Glutamatergic neuron (in vitro differentiated cells): ENCODE data around the gene LRRC8C. TPM values are rescaled to one million over a fixed set of nuclear protein-coding genes. Genes with fewer than 3 reads are reported as not detected.
"Not testable (repeated sequence)": the region's sequence is repeated elsewhere in the genome, so short reads cannot be mapped to it uniquely, and the experiment has no call there.

Experiments
- DNase-seq: peaks from one replicate; pipeline ENCODE4 v3.0.0; 2022
- H3K27ac Mint-ChIP-seq: one replicate; pipeline ENCODE4 v1.8.0; 2020; ENCODE audit warnings: mild to moderate bottlenecking, mixed read lengths, inconsistent platforms; ENCODE audit not compliant: unreplicated experiment
- H3K27me3 Mint-ChIP-seq: one replicate; pipeline ENCODE4 v1.8.0; 2020; ENCODE audit warnings: mild to moderate bottlenecking, moderate library complexity, mixed read lengths, inconsistent platforms; ENCODE audit not compliant: unreplicated experiment
- H3K36me3 Mint-ChIP-seq: one replicate; pipeline ENCODE4 v1.8.0; 2020; ENCODE audit warnings: mild to moderate bottlenecking, mixed read lengths, inconsistent platforms; ENCODE audit not compliant: unreplicated experiment
- H3K4me1 Mint-ChIP-seq: one replicate; pipeline ENCODE4 v1.8.0; 2020; ENCODE audit warnings: mild to moderate bottlenecking, low read depth, mixed read lengths, inconsistent platforms; ENCODE audit not compliant: unreplicated experiment
- H3K4me3 Mint-ChIP-seq: one replicate; pipeline ENCODE4 v1.8.0; 2020; ENCODE audit warnings: mild to moderate bottlenecking, mixed read lengths, inconsistent platforms; ENCODE audit not compliant: unreplicated experiment
- H3K9me3 Mint-ChIP-seq: one replicate; pipeline ENCODE4 v1.8.0; 2020; ENCODE audit warnings: mild to moderate bottlenecking, moderate library complexity, mixed read lengths, inconsistent platforms; ENCODE audit not compliant: unreplicated experiment
- total RNA-seq: library from RNA; stranded (reverse); fragmentation: NEBNext Ultra II Directional; extraction: Animal tissue kit (Norgen Biotek cat#: 25700); gene quantifications from one replicate; pipeline ENCODE4 v1.2.1, GENCODE V29; 2021; ENCODE audit not compliant: unreplicated experiment
- TF ChIP-seq, protein P1 (sequence below): fragments of 200-600 bp; sonication (generic); IDR thresholded peaks from one replicate; pipeline ENCODE4 v1.5.0; 2021; ENCODE audit not compliant: partially characterized antibody, unreplicated experiment

The LRRC8C gene
- total RNA-seq, 1 donor from 2014 or later: 2.6 TPM

GRCh38 chr1:89589515-89589914 is 43.4 kb upstream of the LRRC8C start:
- H3K27me3 Mint-ChIP-seq: no peaks in the 10 kb centered on the region
- DNase-seq: no peak
- peaks cover 5% of the 10 kb centered on the region for H3K36me3 Mint-ChIP-seq
- TF ChIP-seq, protein P1, sequence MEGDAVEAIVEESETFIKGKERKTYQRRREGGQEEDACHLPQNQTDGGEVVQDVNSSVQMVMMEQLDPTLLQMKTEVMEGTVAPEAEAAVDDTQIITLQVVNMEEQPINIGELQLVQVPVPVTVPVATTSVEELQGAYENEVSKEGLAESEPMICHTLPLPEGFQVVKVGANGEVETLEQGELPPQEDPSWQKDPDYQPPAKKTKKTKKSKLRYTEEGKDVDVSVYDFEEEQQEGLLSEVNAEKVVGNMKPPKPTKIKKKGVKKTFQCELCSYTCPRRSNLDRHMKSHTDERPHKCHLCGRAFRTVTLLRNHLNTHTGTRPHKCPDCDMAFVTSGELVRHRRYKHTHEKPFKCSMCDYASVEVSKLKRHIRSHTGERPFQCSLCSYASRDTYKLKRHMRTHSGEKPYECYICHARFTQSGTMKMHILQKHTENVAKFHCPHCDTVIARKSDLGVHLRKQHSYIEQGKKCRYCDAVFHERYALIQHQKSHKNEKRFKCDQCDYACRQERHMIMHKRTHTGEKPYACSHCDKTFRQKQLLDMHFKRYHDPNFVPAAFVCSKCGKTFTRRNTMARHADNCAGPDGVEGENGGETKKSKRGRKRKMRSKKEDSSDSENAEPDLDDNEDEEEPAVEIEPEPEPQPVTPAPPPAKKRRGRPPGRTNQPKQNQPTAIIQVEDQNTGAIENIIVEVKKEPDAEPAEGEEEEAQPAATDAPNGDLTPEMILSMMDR: no peak
- no peaks in the 10 kb centered on the region for H3K4me1 Mint-ChIP-seq
- no peak overlapping the region for H3K4me3 Mint-ChIP-seq
- H3K9me3 Mint-ChIP-seq: no peaks in the 10 kb centered on the region
- H3K27ac Mint-ChIP-seq: no peak overlapping the region

- no peaks in the 10 kb centered on the region for H3K9me3 Mint-ChIP-seq
- H3K36me3 Mint-ChIP-seq: peaks cover 5% of the 10 kb centered on the region
- no peak overlapping the region for H3K4me3 Mint-ChIP-seq
- TF ChIP-seq, protein P1: no peak
- H3K27me3 Mint-ChIP-seq: no peaks in the 10 kb centered on the region
- no peaks in the 10 kb centered on the region for H3K4me1 Mint-ChIP-seq
- DNase-seq: no peak
- H3K27ac Mint-ChIP-seq: no peak overlapping the region
Observed at GRCh38 chr1:89590341-89591080, 42.4 kb upstream of the LRRC8C start.

DNA sequence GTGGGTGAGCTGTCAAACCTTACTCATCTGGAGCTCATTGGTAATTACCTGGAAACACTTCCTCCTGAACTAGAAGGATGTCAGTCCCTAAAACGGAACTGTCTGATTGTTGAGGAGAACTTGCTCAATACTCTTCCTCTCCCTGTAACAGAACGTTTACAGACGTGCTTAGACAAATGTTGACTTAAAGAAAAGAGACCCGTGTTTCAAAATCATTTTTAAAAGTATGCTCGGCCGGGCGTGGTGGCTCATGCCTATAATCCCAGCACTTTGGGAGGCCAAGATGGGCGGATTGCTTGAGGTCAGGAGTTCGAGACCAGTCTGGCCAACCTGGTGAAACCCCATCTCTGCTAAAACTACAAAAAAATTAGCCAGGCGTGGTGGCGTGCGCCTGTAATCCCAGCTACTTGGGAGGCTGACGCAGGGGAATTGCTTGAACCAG is 40.0 kb upstream of the LRRC8C start:
- H3K4me3 Mint-ChIP-seq, H3K36me3 Mint-ChIP-seq, DNase-seq, H3K27me3 Mint-ChIP-seq, H3K9me3 Mint-ChIP-seq, H3K27ac Mint-ChIP-seq, H3K4me1 Mint-ChIP-seq: not testable (repeated sequence)

GRCh38 chr1:89594096-89594740 is 38.7 kb upstream of the LRRC8C start:
- Mint-ChIP-seq H3K27me3 (no peaks in the 10 kb centered on the region), H3K4me3 (no peak overlapping the region), H3K36me3 (peaks cover 5% of the 10 kb centered on the region), H3K4me1 (peaks cover 4% of the 10 kb centered on the region), H3K27ac (no peak overlapping the region), H3K9me3 (no peaks in the 10 kb centered on the region)
- DNase-seq: no peak
- TF ChIP-seq, protein P1: no peak

GRCh38 chr1:89596698-89597097 is 36.2 kb upstream of the LRRC8C start:
- Mint-ChIP-seq H3K36me3 (peaks cover 5% of the 10 kb centered on the region), H3K4me1 (peaks cover 4% of the 10 kb centered on the region), H3K27ac (no peak overlapping the region), H3K4me3 (no peak overlapping the region), H3K9me3 (no peaks in the 10 kb centered on the region), H3K27me3 (peaks cover 3% of the 10 kb centered on the region)
- TF ChIP-seq, protein P1: no peak
- no peak for DNase-seq
